ENCODE data around the gene SELENON. TPM values are rescaled to one million over a fixed set of nuclear protein-coding genes. Genes with fewer than 3 reads are reported as not detected.

The SELENON gene
- polyA plus RNA-seq, 3 donors: 1.5 to 31.5 (median 3.5) TPM

DNA sequence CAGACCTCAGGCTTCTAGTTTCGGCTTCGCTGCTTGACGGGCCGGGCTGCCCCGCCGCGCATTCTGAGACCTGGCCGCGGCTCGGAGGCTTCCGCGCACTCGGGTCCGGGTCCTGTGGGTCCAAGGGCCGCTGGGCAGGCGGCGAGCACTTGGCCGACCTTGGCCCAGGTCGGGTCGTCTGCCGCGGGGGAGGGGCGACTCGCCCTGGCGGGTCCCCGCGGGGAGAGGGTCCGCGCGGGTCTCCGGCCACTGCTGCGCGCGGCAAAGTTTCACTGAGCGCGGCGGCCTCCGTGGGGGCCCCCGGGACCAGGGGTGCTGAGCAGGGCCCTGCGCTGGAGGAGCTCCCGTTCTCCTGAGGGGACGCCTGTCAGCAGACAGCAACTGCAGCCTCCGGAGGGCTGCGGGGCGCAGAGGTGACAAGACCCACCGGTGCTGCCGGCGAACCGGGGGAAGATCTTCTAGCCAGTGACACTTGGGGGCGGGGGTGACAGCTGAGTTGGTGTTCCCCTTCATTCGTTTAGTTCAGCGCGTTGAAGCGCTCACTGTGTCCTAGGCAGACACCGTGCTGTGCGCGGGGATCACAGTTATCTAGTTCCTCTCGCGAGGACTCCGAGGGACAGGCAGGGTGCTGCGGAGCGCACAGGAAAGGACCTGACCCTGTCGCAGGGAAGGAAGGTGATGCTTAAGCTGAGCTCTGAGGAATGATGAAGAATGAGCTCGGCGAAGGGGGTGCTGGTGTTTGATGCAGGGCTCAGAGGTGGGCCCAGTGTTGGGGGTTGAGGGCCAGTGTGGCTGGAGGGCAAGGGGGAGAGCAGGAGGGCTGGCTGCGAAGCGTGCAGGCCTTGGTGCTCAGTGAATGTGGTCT is 20.5 kb downstream of the SELENON start:
- WGBS (ENCODE audit: insufficient coverage): under 1% methylated on average over 67 of the region's 67 CpGs
- H3K4me3 ChIP-seq (replicated peaks in 1 of 3; ENCODE audit: low read depth in 2 of 3, low read length in 3 of 3): peak overlapping the region; percentile 70 to 93 (median 88)
- H2AFZ ChIP-seq (ENCODE audit: insufficient read depth, low read depth, low read length, poor library complexity, severe bottlenecking): peak overlapping the region; percentile 98

DNA sequence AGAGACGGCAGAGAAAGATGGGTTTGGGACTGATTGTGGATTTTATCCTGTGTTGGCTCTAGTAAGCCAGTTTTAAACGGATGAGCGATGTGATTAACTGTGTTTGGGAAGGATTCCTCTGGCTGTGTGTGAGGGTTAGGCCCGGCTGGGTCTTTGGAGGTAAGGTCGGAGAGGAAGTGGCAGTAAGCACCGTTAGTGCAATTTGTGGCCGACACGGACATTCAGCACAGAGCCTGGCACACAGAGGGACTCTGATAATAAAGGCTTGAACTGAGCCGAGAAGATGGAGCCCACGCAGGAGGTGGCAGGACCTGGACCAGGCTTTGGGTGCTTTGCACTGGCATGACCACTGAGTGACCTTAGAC is 21.1 kb downstream of the SELENON start:
- intact Hi-C loops (cut with micrococcal nuclease): loop anchor here in 1 of 2 donors (2.0 to 5.0 kb wide), 2 partner anchors 36 to 178 kb away; partner anchors contain the start of genes AUNIP and PAFAH2
- WGBS (ENCODE audit: insufficient coverage): 23% methylated on average over 10 of the region's 10 CpGs
- H3K9ac ChIP-seq (ENCODE audit: insufficient read depth, low read length, poor library complexity, severe bottlenecking): peak overlapping the region; percentile 95
- peaks cover 51% of the 10 kb centered on the region for H3K79me2 ChIP-seq (ENCODE audit: insufficient read depth, low read length)
- peaks cover 15 to 32% of the 10 kb centered on the region in 2 donors for H3K36me3 Mint-ChIP-seq
- peak overlapping the region; percentile 85 to 94 (median 91) for H3K27ac Mint-ChIP-seq
- H3K4me1 ChIP-seq (ENCODE audit: control insufficient read depth in 1 of 2, insufficient read depth in 2 of 2, low read length in 2 of 2): peaks cover 20 to 33% of the 10 kb centered on the region in 2 donors
- H3K9me3 Mint-ChIP-seq: peaks cover 0 to 2% (median 0%) of the 10 kb centered on the region in 7 donors
- H3K27me3 ChIP-seq (ENCODE audit: control insufficient read depth in 2 of 2, insufficient read depth in 2 of 2, low read length in 2 of 2): no peaks in the 10 kb centered on the region
- H3K4me1 Mint-ChIP-seq: peaks cover 36% of the 10 kb centered on the region
- H3K4me3 ChIP-seq (replicated peaks in 1 of 3; ENCODE audit: low read depth in 2 of 3, low read length in 3 of 3): peak overlapping the region; percentile 70 to 93 (median 88)
- DNase-seq: no peak
- peak overlapping the region; percentile 93 to 97 for H3K4me3 Mint-ChIP-seq
- H3K9me3 ChIP-seq (replicated peaks in 1 of 2; ENCODE audit: control insufficient read depth in 1 of 2, insufficient read depth in 1 of 2, low read length in 2 of 2): no peaks in the 10 kb centered on the region
- peaks cover 37% of the 10 kb centered on the region for H4K20me1 ChIP-seq (ENCODE audit: insufficient read depth, low read length)
- TF ChIP-seq, protein P1, sequence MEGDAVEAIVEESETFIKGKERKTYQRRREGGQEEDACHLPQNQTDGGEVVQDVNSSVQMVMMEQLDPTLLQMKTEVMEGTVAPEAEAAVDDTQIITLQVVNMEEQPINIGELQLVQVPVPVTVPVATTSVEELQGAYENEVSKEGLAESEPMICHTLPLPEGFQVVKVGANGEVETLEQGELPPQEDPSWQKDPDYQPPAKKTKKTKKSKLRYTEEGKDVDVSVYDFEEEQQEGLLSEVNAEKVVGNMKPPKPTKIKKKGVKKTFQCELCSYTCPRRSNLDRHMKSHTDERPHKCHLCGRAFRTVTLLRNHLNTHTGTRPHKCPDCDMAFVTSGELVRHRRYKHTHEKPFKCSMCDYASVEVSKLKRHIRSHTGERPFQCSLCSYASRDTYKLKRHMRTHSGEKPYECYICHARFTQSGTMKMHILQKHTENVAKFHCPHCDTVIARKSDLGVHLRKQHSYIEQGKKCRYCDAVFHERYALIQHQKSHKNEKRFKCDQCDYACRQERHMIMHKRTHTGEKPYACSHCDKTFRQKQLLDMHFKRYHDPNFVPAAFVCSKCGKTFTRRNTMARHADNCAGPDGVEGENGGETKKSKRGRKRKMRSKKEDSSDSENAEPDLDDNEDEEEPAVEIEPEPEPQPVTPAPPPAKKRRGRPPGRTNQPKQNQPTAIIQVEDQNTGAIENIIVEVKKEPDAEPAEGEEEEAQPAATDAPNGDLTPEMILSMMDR (IDR thresholded peaks at IDR 0.05): no peak
- peak overlapping the region; percentile 98 for H2AFZ ChIP-seq (ENCODE audit: insufficient read depth, low read depth, low read length, poor library complexity, severe bottlenecking)
- H3K27ac ChIP-seq (ENCODE audit: low read depth in 1 of 2, low read length in 2 of 2): peak overlapping the region; percentile 82 to 87
- H3K27me3 Mint-ChIP-seq (ENCODE audit: low read depth in 3 of 3): peaks cover 0 to 4% (median 3%) of the 10 kb centered on the region in 3 donors
- H3K36me3 ChIP-seq (replicated peaks in 1 of 2; ENCODE audit: control insufficient read depth in 1 of 2, insufficient read depth in 2 of 2, low read length in 2 of 2): peaks cover 16 to 25% of the 10 kb centered on the region in 2 donors
- peak overlapping the region; percentile 99 for H3K4me2 ChIP-seq (replicated peaks; ENCODE audit: extremely low read depth, low read length, poor library complexity, severe bottlenecking)

More for the DNA sequence above, 20.5 kb downstream of the SELENON start:
- H3K4me1 ChIP-seq (ENCODE audit: control insufficient read depth in 1 of 2, insufficient read depth in 2 of 2, low read length in 2 of 2): peaks cover 20 to 33% of the 10 kb centered on the region in 2 donors
- Mint-ChIP-seq H3K27ac (peak overlapping the region; percentile 91 to 98 (median 95)), H3K9me3 (peaks cover 0 to 2% (median 0%) of the 10 kb centered on the region in 7 donors), H3K4me1 (peaks cover 36% of the 10 kb centered on the region), H3K36me3 (peaks cover 17 to 33% of the 10 kb centered on the region in 2 donors), H3K27me3 (ENCODE audit: low read depth in 3 of 3) (peaks cover 0 to 4% (median 3%) of the 10 kb centered on the region in 3 donors), H3K4me3 (peak overlapping the region; percentile 97 to 98)
- no peaks in the 10 kb centered on the region for H3K9me3 ChIP-seq (replicated peaks in 1 of 2; ENCODE audit: control insufficient read depth in 1 of 2, insufficient read depth in 1 of 2, low read length in 2 of 2)
- peak overlapping the region; percentile 82 to 87 for H3K27ac ChIP-seq (ENCODE audit: low read depth in 1 of 2, low read length in 2 of 2)
- peak; percentile 60 to 69 (median 63) for DNase-seq
- H3K27me3 ChIP-seq (ENCODE audit: control insufficient read depth in 2 of 2, insufficient read depth in 2 of 2, low read length in 2 of 2): no peaks in the 10 kb centered on the region
- peak overlapping the region; percentile 95 for H3K9ac ChIP-seq (ENCODE audit: insufficient read depth, low read length, poor library complexity, severe bottlenecking)
- H3K36me3 ChIP-seq (replicated peaks in 1 of 2; ENCODE audit: control insufficient read depth in 1 of 2, insufficient read depth in 2 of 2, low read length in 2 of 2): peaks cover 17 to 25% of the 10 kb centered on the region in 2 donors
- H3K4me2 ChIP-seq (replicated peaks; ENCODE audit: extremely low read depth, low read length, poor library complexity, severe bottlenecking): peak overlapping the region; percentile 99
- peaks cover 51% of the 10 kb centered on the region for H3K79me2 ChIP-seq (ENCODE audit: insufficient read depth, low read length)
- intact Hi-C loops (cut with micrococcal nuclease): loop anchor here in 1 of 2 donors (2.0 to 5.0 kb wide), 2 partner anchors 37 to 178 kb away; partner anchors contain the start of genes AUNIP and PAFAH2
- peaks cover 32% of the 10 kb centered on the region for H4K20me1 ChIP-seq (ENCODE audit: insufficient read depth, low read length)
- TF ChIP-seq, protein P1 (IDR thresholded peaks at IDR 0.05): no peak
